Tibial nerve (tissue), 3 donors: ENCODE results near the gene PKP1.

Experiments
- CTCF ChIP-seq, 5 experiments: fragments of 200-600 bp in 3 of 5; fragments of 450-650 bp in 2 of 5; sonication (generic) in 3 of 5; IDR thresholded peaks; one replicate each; pipeline ENCODE4 v1.5.1; 2016 to 2019; ENCODE audit warnings: antibody characterized with exemption in 5 of 5, mild to moderate bottlenecking in 3 of 5, moderate library complexity in 2 of 5
- POLR2A ChIP-seq, 2 donors: fragments of 450-650 bp; IDR thresholded peaks; one replicate each; pipeline ENCODE4 v1.6.1; 2017; ENCODE audit warnings: antibody characterized with exemption in 2 of 2, mild to moderate bottlenecking in 2 of 2, moderate library complexity in 2 of 2

GRCh38 chr1:201266774-201267173 is 16.5 kb upstream of the PKP1 start:
- TF ChIP-seq CTCF (IDR thresholded peaks at IDR 0.05) (no peak), POLR2A (IDR thresholded peaks at IDR 0.05) (no peak)
